TTC549 (cell line): Measurements from ENCODE around the gene CSE1L.
"Not testable (repeated sequence)": the region's sequence is repeated elsewhere in the genome, so short reads cannot be mapped to it uniquely, and the experiment has no call there.

Experiments used
- FAIRE-seq: peaks from 2 replicates; lab custom pipeline; 2012; peaks lifted over from hg19 to GRCh38; lab: Jason Lieb, UNC

Gene CSE1L

DNA sequence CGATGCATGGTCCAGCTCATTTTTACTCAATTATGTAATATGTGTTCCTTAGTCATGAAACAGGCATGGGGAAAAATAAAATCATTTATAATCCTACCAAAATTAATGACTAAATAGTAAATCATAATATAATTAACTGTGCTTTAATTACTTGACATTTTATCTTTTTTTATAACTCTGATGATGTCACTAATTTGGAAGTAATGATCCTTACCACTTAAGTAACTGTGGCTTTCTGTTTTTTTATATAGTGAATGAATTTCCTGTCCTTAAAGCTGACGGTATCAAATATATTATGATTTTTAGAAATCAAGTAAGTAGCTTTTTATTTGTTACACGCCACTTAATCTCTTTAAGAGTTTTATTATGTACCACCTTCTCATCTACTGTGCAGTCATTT, 32.2 kb downstream of the CSE1L start:
- no peak for FAIRE-seq

DNA sequence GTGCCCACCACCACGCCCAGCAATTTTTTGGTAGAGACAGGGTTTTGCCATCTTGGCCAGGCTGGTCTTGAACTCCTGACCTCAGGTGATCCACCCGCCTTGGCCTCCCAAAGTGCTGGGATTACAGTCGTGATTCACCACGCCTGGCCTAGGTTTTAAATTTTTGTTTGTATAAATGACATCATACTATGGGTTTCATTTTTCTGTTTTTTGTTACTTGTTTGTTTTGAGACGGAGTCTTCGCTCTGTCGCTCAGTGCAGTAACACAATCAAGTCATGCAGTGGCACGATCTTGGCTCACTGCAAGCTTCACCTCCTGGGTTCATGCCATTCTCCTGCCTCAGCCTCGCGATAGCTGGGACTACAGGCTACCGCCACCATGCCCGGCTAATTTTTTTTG, 36.2 kb downstream of the CSE1L start:
- FAIRE-seq, result not testable (repeated sequence)

GRCh38 chr20:49091104-49091503, 45.0 kb downstream of the CSE1L start:
- no peak for FAIRE-seq

GRCh38 chr20:49091762-49092161, 45.6 kb downstream of the CSE1L start:
- FAIRE-seq, result no peak

GRCh38 chr20:49096203-49096730, 50.2 kb downstream of the CSE1L start:
- FAIRE-seq, result no peak

- FAIRE-seq, result no peak
Measured at GRCh38 chr20:49097159-49097558, 51.0 kb downstream of the CSE1L start.

GRCh38 chr20:49098136-49098535, 52.0 kb downstream of the CSE1L start:
- FAIRE-seq, result no peak

DNA sequence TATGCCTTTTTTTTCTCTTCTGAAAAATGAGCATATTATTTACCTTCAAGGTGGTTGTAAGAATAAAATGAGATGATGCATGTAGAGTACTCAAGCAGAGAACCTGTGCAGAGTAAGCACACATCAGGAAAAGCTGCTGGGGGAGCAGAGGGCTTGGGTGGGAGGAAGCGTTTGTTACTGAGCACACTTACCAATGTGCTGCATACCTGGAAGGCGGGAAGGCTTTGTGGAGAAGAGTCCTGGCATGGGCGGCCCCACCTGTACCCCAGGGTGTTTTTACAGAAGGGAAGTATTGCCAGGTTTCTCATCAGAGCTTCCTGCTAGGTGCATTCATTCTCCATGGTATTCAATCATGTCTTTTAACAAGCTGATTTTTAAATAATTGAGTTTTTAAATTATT, 52.9 kb downstream of the CSE1L start:
- no peak for FAIRE-seq

DNA sequence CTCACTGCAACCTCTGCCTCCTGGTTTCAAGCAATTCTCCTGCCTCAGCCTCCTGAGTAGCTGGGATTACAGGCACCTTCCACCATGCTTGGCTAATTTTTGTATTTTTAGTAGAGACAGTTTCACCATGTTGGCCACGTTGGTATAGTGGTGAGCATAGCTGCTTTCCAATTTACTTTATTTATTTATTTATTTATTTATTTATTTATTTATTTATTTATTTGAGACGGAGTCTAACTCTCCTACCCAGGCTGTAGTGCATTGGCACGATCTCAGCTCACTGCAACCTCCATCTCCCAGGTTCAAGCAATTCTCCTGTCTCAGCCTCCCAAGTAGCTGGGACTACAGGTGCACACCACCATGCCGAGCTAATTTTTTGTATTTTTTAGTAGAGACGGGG, 54.2 kb downstream of the CSE1L start:
- not testable (repeated sequence) for FAIRE-seq

DNA sequence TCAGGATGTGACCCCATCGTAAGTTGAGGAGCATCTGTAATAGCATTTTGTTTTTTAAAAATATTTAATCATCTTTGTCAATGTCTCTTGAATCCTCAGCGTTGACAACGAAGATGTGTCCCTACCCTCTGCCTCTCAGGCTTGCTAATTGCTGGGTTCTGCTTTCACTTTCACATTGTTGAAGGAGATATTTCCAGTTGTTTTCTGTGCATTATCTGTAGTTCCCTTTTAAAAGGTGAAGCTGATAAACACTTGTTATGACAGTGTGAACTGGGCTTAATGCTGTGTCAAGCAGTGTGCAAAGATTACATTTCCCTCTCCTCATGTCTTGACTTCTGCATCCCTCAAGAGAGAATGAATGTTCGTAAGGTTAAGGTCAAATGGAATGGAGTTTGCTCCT, 54.9 kb downstream of the CSE1L start:
- FAIRE-seq, result no peak

DNA sequence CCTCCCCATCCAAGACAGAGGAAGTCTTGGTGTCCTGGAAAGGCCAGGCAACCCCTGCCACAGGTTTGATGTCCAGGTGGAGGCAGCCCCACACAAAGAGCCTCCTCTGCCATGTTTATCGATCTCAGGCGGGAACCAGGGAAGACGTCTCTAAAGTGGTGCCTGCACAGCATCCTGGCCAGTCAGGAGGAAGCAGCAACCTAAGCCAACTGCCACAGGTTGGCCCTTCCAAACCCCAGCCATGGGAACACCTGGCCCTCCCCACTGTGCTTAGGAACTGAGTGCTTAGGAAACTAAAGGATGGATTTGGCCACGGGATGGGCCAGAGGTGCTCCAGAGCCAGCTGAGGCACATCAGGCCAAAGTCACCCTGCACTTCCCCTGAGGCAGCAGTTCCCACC, 56.9 kb downstream of the CSE1L start:
- no peak for FAIRE-seq

- FAIRE-seq, result no peak
Measured at GRCh38 chr20:49103647-49104364, 57.7 kb downstream of the CSE1L start.

GRCh38 chr20:49104365-49104648, 58.2 kb downstream of the CSE1L start:
- no peak for FAIRE-seq

DNA sequence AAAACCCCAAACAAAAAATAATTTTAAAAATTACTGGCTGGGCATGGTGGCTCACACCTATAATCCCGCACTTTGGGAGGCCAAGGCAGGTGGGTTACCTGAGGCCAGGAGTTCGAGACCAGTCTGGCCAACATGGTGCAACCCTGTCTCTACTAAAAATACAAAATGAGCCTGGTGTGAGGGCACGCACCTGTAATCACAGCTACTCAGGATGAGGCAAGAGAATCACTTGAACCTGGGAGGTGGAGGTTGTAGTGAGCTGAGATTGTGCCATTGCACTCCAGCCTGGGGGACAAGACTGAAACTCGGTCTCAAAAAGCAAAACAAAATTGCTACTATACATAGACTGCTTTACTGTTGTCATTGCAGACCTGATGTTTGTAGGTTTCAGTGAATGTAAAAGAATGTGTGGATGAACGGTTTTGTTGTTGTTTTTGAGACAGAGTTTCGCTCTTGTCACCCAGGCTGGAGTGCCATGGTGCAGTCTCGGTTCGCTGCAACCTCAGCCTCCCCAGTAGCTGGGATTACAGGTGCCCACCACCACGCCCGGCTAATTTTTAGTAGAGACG, 59.0 kb downstream of the CSE1L start:
- not testable (repeated sequence) for FAIRE-seq

DNA sequence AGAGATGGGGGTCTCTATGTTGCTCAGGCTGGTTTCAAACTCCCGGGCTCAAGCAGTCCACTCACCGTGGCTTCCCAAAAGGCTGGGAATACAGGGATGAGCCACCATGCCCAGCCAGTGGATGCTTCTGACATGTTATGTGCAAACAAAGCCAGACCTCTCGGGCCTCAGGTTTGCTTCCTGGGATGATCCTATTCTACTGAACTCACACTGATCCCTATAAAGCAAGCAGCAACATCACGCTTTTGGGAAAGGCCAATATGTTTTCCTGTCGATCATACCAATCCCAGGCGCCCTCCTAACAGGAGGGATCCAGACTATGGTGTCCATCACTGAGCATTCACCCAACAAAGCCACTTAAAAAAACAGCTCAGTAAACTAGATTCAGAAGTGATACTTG, 60.2 kb downstream of the CSE1L start:
- FAIRE-seq, result no peak

DNA sequence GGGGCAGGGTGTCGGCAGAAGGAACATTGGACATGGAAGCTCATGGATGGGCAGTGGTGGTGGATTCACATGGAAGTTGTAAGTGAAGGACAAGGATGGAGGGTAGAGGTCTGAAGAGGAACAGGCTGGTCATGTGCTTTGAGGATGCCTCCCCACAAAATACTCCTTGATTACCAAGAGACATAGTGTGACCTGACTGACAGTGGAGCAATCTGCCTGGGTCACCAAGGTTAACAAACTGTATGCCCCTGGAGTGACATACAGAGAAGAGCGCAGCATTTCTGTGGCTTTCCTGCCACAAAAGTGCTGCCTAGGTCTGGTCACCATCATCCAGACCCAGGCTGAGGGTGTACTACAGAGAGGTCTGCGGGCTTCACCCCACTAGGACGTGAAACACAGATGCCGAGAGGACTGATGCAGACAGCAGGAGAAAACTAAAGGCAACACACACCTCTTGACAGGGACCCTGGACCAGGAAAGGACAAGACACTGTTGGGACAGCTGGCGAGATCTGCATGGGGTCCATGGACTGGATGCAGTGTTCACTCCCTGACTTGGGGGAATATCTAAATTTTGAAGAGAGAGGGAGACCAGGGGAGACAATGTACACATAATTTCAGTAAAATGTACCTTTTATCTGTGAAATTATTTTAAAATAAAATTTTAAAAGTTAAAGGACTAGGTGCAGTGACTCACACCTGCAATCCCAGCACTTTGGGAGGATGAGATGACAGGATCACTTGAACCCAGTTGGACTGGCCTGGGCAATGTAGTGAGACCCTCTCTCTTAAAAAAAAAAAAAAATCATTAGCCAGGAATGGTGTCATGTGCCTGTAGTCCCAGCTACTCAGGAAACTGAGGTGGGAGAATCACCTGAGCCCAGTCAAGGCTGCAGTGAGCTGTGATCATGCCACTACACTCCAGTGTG, 64.9 kb downstream of the CSE1L start:
- FAIRE-seq, result no peak

DNA sequence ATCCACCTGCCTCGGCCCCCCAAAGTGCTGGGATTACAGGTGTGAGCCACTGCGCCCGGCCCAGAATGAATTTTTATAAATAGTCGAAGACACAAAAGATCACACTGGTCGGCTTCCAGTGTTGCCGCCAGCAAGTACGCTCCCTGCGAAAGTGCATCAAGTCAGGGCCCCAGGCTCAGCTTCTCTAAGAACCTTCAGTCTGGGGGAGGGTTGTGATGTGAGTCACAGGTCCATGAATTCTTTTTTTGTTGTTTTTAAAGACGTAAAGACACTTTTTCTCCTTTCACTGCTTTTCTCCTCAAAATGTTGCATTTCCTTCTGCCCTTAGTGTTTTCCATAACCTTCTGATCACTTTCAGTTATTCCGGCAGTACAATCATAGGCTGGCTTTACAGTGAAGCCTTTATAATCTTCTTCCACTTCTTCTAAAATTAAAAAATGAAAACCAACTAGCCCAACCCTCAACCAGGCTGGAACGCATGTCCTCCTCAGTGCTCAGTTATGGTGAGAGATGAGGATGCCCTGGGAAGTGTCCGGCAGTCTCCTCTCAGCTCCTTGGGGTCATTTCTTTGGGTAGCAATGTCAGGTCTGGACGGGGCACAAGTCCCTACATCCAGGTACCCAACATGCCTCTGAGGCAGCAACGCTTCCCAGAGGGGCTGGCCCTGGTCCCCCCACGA, 66.6 kb downstream of the CSE1L start:
- no peak for FAIRE-seq

- no peak for FAIRE-seq
Measured at GRCh38 chr20:49115564-49115963, 69.5 kb downstream of the CSE1L start.

DNA sequence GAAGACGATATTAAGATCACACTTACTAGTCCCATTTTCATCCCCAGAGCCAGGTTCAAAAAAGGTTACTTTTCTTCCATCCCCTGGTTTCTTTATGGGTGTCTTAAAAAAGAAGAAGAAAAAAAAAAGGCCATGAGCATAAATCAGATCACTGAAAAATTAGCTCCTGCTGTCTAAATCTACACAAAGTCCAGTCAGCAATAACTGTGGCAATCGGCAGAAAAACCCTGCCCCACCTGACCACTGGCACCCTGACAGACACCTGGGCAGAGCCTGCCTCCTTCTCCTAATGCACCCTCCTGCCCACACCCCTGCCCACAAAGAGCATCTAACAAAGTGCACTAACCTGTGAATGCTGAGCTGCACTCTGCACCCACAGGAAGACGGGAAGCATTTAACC, 72.2 kb downstream of the CSE1L start:
- FAIRE-seq, result no peak

DNA sequence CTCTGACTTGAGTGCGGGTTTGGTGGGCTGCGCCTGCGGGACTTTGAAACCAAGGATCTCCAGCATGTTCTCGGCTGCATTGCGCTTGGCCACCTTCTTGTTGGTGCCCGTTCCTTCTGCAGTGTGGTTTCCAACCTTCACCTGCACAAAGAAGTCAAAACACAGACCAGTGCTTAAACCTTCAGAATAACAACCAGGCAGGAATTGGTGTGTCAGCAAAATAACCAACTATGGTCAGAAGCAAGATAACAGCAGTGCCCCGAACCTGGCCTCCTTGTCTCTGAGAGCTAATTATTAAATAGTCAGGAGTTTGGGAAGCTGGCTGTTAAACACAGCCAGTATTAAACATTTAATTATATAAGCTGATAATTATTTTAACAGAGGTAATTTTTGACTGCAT, 73.9 kb downstream of the CSE1L start:
- FAIRE-seq, result no peak

DNA sequence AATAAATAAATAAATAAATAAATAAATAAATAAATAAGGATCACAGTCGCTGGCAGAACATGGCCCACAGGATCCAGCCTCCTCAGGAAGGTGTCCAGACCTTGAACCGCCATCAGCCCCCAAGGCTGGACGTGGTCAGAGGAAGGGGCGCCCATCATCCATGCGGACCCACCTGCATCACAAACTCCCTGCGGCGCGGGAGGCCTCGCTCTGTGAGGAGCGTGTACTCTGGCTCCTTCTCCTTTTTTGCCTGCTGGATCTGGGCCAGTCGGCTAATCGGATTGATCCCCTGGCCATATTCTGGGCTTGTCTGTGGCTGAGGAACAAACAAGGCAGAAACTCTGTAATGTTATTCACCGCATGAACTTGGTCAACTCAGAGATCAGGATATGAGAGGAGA, 76.8 kb downstream of the CSE1L start:
- no peak for FAIRE-seq

DNA sequence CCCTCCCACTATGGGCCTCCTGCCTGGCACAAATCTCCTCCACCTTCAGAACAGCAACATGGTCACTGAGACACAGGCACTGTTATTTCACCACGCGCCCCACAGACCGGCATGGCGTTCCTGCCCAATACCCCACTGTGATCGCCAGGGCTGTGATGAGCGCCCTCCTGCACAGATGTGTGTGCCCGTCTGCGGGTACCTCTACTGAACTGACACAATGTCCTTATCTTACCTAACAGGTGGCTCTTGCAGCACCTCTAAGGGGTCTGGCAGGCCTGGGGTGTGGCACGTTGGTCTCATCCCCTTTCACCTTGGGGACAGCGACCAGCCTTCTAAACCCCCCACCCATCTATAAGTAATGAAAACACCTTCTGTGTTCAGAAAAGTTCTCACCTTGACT, 77.9 kb downstream of the CSE1L start:
- no peak for FAIRE-seq

GRCh38 chr20:49132995-49133478, 86.9 kb downstream of the CSE1L start:
- peak; percentile 80 for FAIRE-seq
